ENCODE results near the gene CEP250.

The CEP250 gene

DNA sequence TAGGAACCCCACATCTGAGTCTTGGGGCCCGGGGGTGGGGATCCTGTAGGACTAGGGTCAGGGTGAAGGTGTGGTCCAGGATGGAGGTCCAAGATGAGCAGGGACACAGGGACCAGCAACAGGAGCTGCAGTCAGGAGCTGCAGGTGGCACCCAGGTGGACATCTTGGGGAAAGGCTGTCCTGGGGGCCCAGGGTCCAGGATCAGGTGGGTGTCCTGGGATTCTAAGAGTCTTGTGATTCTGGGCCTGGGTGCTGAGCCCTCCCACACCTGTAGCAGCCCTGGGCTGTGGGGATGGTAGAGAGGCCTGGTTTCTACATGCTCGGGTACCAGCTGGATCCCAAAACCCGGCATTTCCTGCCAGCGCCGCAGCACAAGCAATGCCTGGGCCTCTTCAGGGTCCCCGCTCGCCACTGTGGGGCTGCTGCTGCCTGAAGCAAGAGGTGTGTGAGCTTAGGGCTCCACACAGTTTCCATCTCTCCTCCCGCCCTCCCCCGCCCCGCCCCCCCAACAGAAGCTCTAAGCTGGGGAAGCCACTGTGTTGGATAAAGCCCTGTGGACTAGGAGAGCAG, 107.2 kb downstream of the CEP250 start:
- no peak for TF ChIP-seq POU2F2 (IDR thresholded peaks at IDR 0.05; ENCODE audit: low read depth, low read length)
- TF ChIP-seq PAX5 (IDR thresholded peaks at IDR 0.05; ENCODE audit: insufficient read depth, low read length, severe bottlenecking), result no peak
- no peak for TF ChIP-seq SPI1 (IDR thresholded peaks at IDR 0.05; ENCODE audit: low read depth, low read length)
- TF ChIP-seq TAF1 (IDR thresholded peaks at IDR 0.05; ENCODE audit: low read depth, low read length), result no peak
- TF ChIP-seq POLR2A (IDR thresholded peaks at IDR 0.05; ENCODE audit: low read depth, low read length), result no peak
- TF ChIP-seq POLR2AphosphoS5 (IDR thresholded peaks at IDR 0.05; ENCODE audit: low read depth, low read length), result no peak
- FAIRE-seq, result no peak
- no peak for DNase-seq (ENCODE audit: insufficient read length, low spot score)

DNA sequence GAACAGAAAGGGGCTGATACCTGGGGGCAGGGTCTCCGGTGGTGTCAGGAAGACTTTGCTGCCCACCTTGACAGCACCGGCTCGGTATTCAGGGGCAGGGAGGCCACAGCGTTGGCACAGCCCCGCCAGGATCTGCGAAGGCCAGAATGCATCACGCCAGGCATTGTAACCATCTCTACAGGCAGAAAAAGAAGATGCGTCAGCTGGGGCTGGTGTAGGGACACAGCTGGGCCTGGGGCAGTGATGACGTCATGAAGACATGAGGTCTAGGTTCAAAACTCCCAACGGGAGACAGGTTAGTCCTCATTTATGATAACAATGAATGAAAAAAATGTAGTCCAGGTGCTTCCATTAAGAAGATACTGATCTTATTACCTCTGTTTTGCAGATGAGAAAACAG, 108.4 kb downstream of the CEP250 start:
- FAIRE-seq (no peak), DNase-seq (ENCODE audit: insufficient read length, low spot score) (no peak)
- no peak for TF ChIP-seq TAF1 (IDR thresholded peaks at IDR 0.05; ENCODE audit: low read depth, low read length)
- no peak for TF ChIP-seq POU2F2 (IDR thresholded peaks at IDR 0.05; ENCODE audit: low read depth, low read length)

DNA sequence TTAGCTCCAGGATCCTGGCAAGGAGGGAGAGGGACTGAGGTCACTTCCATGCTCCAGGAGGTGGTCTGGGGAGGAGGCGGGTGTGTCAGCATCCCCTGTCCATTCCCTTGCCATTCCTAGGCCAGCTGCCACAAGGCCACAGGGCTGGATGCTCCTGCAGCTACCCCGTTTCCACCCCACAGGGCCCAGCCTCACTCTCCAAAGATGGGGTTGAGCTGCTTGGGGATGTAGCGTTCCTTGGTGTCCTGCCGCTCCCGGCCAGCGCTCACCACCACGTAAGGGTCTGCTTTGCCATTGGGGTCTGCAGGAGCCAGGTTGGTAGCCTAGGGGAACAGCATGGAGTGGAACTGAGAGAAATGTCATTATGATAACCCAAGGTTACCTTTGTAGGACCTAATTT, 109.5 kb downstream of the CEP250 start:
- FAIRE-seq (no peak), DNase-seq (ENCODE audit: insufficient read length, low spot score) (no peak)
- TF ChIP-seq POLR2AphosphoS5 (IDR thresholded peaks at IDR 0.05; ENCODE audit: low read depth, low read length) (no peak), POU2F2 (IDR thresholded peaks at IDR 0.05; ENCODE audit: low read depth, low read length) (no peak), PAX5 (IDR thresholded peaks at IDR 0.05; ENCODE audit: insufficient read depth, low read length, severe bottlenecking) (no peak), TAF1 (IDR thresholded peaks at IDR 0.05; ENCODE audit: low read depth, low read length) (no peak), SPI1 (IDR thresholded peaks at IDR 0.05; ENCODE audit: low read depth, low read length) (no peak)

DNA sequence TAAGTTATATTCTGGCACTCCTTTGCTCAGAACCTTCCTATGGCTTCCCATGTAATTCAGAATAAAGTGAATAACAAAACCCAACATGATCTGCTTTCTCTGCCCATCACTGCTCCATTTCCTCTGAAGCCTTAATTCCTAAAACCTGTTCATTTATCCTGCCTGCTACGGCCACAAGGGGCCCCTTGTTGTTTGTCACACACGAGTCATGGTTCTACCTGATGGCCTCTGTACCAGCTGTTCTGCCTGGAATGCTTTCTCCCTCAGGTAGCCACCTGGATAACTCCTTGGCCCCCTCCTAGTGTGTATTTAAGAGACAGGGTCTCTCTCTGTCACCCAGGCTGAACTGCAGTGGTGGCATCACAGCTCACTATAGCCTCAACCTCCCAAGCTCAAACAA, 113.2 kb downstream of the CEP250 start:
- DNase-seq (ENCODE audit: insufficient read length, low spot score) (no peak), FAIRE-seq (no peak)
- TF ChIP-seq TAF1 (IDR thresholded peaks at IDR 0.05; ENCODE audit: low read depth, low read length) (no peak), POLR2AphosphoS5 (IDR thresholded peaks at IDR 0.05; ENCODE audit: low read depth, low read length) (no peak), SPI1 (IDR thresholded peaks at IDR 0.05; ENCODE audit: low read depth, low read length) (no peak), POU2F2 (IDR thresholded peaks at IDR 0.05; ENCODE audit: low read depth, low read length) (no peak), PAX5 (IDR thresholded peaks at IDR 0.05; ENCODE audit: insufficient read depth, low read length, severe bottlenecking) (no peak), POLR2A (IDR thresholded peaks at IDR 0.05; ENCODE audit: low read depth, low read length) (no peak)

Measured in GM12891 (cell line).